Adrenal gland (tissue), 12 donors: ENCODE results near the gene MAST4. TPM values are rescaled to one million over a fixed set of nuclear protein-coding genes. Genes with fewer than 3 reads are reported as not detected.

ENCODE experiments used
- DNase-seq, 7 donors: peaks; one replicate each; pipeline ENCODE4 v3.0.0-alpha.2; 2019 to 2020
- H3K27ac ChIP-seq, 5 donors: fragments of 200-600 bp; sonication (generic) in 4 of 5; 1 replicate in 3 of 5; 2 replicates in 2 of 5; pipeline versions ENCODE4 v1.5.1 to v1.8.0; 2016 to 2020; ENCODE audit warnings: mild to moderate bottlenecking in 1 of 5
- H3K27me3 ChIP-seq: fragments of 200-600 bp; 2 replicates; pipeline ENCODE4 v1.8.0; 2021
- H3K36me3 ChIP-seq, 2 donors: fragments of 200-600 bp; replicated peaks in 1 of 2; 1 replicate in 1 of 2; 2 replicates in 1 of 2; pipeline versions ENCODE4 v1.5.1 to v1.8.0; 2018 to 2022
- H3K4me1 ChIP-seq, 2 donors: fragments of 200-600 bp; replicated peaks in 1 of 2; 1 replicate in 1 of 2; 2 replicates in 1 of 2; pipeline versions ENCODE4 v1.5.1 to v1.8.0; 2018 to 2021
- H3K4me3 ChIP-seq, 4 donors: fragments of 200-600 bp; sonication (generic) in 3 of 4; one replicate each; pipeline ENCODE4 v1.5.1; 2016 to 2018
- H3K9me3 ChIP-seq, 3 donors: fragments of 200-600 bp; sonication (generic) in 1 of 3; replicated peaks in 1 of 3; 1 replicate in 2 of 3; 2 replicates in 1 of 3; pipeline versions ENCODE4 v1.5.1 to v1.8.0; 2016 to 2021
- CTCF ChIP-seq, 6 experiments: fragments of 450-650 bp in 4 of 6; fragments of 200-600 bp in 2 of 6; sonication (generic) in 1 of 6; IDR thresholded peaks; 1 replicate in 5 of 6; 2 replicates in 1 of 6; pipeline versions ENCODE4 v1.5.1 to v1.8.0; 2016 to 2021; ENCODE audit warnings: antibody characterized with exemption in 6 of 6, mild to moderate bottlenecking in 2 of 6, moderate library complexity in 1 of 6
- POLR2A ChIP-seq, 2 donors: fragments of 450-650 bp; IDR thresholded peaks; one replicate each; pipeline ENCODE4 v1.6.1; 2017; ENCODE audit warnings: antibody characterized with exemption in 2 of 2, mild to moderate bottlenecking in 2 of 2, moderate library complexity in 1 of 2
- WGBS, 4 donors: extraction: QIAGEN DNeasy Blood & Tissue Kit in 2 of 4; methylation state at CpG; one replicate each; pipeline versions ENCODE4 v1.1.5 to v1.1.7; 2013 to 2017; 5-methylcytosine and 5-hydroxymethylcytosine counted together
- intact Hi-C, 2 donors: fragments of 100-400 bp; cut with DNase I; formaldehyde crosslinking; loops; one replicate each; pipeline versions ENCODE4 v1.14.1 to v1.15.0; 2022 to 2023
- polyA plus RNA-seq, 3 donors: library from polyadenylated mRNA; stranded (reverse); fragments of 200-250 nt in 2 of 3; fragments of 350-450 nt in 1 of 3; fragmentation: Illumina TruSeq in 1 of 3; extraction: RNeasy Lipid Tissue Mini Kit (QIAGEN cat#74804) in 1 of 3; gene quantifications; one replicate each; pipeline ENCODE4 v1.2.3, GENCODE V29; 2013 to 2014
- total RNA-seq, 9 donors: library from RNA; depleted of rRNA in 4 of 9; stranded (reverse); fragments of >200 nt in 4 of 9; fragments of 120-200 nt in 1 of 9; fragmentation: NEBNext Ultra II Directional in 1 of 9; extraction: Animal tissue kit (Norgen Biotek cat#: 25700) in 1 of 9; gene quantifications; one replicate each; pipeline versions ENCODE4 v1.1.0 to v1.2.4, GENCODE V29; 2013 to 2023
- donor health status: healthy with polysubstance abuse.
- donor health status: Bipolar disorder and iron deficiency.
- donor health status: DM: yes; HTN: yes; CAD: no.
- donor health status: DM: no; HTN: no; CAD: no.
- donor health status: DM: no; HTN: no; CAD: no.
- donor health status: DM: yes; HTN: yes; CAD: no.

MAST4 gene
- total and polyA plus RNA-seq, 12 donors, result 12.3 to 95.0 (median 42.8) TPM

- no peaks in the 10 kb centered on the region for H3K9me3 ChIP-seq
- intact Hi-C loops, result no loop called here
- no peaks in the 10 kb centered on the region for H3K4me1 ChIP-seq
- no peak overlapping the region for H3K4me3 ChIP-seq
- TF ChIP-seq CTCF (IDR thresholded peaks at IDR 0.05) (no peak), POLR2A (IDR thresholded peaks at IDR 0.05) (no peak)
- H3K36me3 ChIP-seq, result no peaks in the 10 kb centered on the region
- H3K27ac ChIP-seq, result no peak overlapping the region
- no peaks in the 10 kb centered on the region for H3K27me3 ChIP-seq
- DNase-seq, result no peak
These were observed 397.3 kb downstream of the MAST4 start for GRCh38 chr5:66993448-66993847.

- no peak for DNase-seq
- Histone ChIP-seq H3K4me3 (no peak overlapping the region), H3K4me1 (no peaks in the 10 kb centered on the region), H3K36me3 (no peaks in the 10 kb centered on the region), H3K27me3 (no peaks in the 10 kb centered on the region), H3K27ac (no peak overlapping the region), H3K9me3 (no peaks in the 10 kb centered on the region)
- intact Hi-C loops, result no loop called here
- WGBS, 4 donors, result 95 to 96% (median 96%) methylated on average over 4 of the region's 4 CpGs
- TF ChIP-seq CTCF (IDR thresholded peaks at IDR 0.05), result no peak
- TF ChIP-seq POLR2A (IDR thresholded peaks at IDR 0.05), result no peak
These were observed 397.7 kb downstream of the MAST4 start for GRCh38 chr5:66993882-66994281.

GRCh38 chr5:66994790-66995189 lies 398.6 kb downstream of the MAST4 start:
- intact Hi-C loops, result no loop called here
- no peak for TF ChIP-seq CTCF (IDR thresholded peaks at IDR 0.05)
- DNase-seq, result no peak
- Histone ChIP-seq H3K9me3 (no peaks in the 10 kb centered on the region), H3K27me3 (no peaks in the 10 kb centered on the region), H3K4me3 (no peak overlapping the region), H3K27ac (no peak overlapping the region), H3K4me1 (no peaks in the 10 kb centered on the region), H3K36me3 (no peaks in the 10 kb centered on the region)
- WGBS, 4 donors, result 87 to 96% (median 94%) methylated on average over 2 of the region's 2 CpGs

- Histone ChIP-seq H3K4me1 (peaks cover 8 to 20% of the 10 kb centered on the region in 2 donors), H3K4me3 (no peak overlapping the region), H3K36me3 (no peaks in the 10 kb centered on the region), H3K27ac (no peak overlapping the region), H3K27me3 (no peaks in the 10 kb centered on the region), H3K9me3 (no peaks in the 10 kb centered on the region)
- WGBS, 4 donors, result 89 to 96% (median 93%) methylated on average over 3 of the region's 3 CpGs
- TF ChIP-seq POLR2A (IDR thresholded peaks at IDR 0.05) (no peak), CTCF (IDR thresholded peaks at IDR 0.05) (no peak)
- intact Hi-C loops, result loop anchor here in 1 of 2 donors (10.0 kb wide), 1 partner anchor 144 kb away; no protein-coding TSS in a partner anchor
- no peak for DNase-seq
These were observed 404.7 kb downstream of the MAST4 start for GRCh38 chr5:67000794-67001475.
